AG20443 (cell line): ENCODE measurements around the gene EPHA8.

Experiments used
- DNase-seq: peaks from one replicate; pipeline ENCODE4 v3.0.0; 2012; ENCODE audit warnings: low spot score, mixed read lengths

EPHA8 gene

GRCh38 chr1:22618056-22618455, 54.8 kb downstream of the EPHA8 start:
- DNase-seq = no peak

- no peak for DNase-seq
These were observed 56.0 kb downstream of the EPHA8 start for GRCh38 chr1:22619252-22619651.

GRCh38 chr1:22619798-22620197, 56.5 kb downstream of the EPHA8 start:
- DNase-seq = no peak

- DNase-seq = no peak
These were observed 58.5 kb downstream of the EPHA8 start for GRCh38 chr1:22621761-22622160.

GRCh38 chr1:22625262-22625925, 62.1 kb downstream of the EPHA8 start:
- no peak for DNase-seq

GRCh38 chr1:22626237-22627157, 63.2 kb downstream of the EPHA8 start:
- DNase-seq = no peak

GRCh38 chr1:22627331-22627730, 64.0 kb downstream of the EPHA8 start:
- no peak for DNase-seq

GRCh38 chr1:22628698-22629444, 65.6 kb downstream of the EPHA8 start:
- DNase-seq = no peak

GRCh38 chr1:22629886-22630285, 66.6 kb downstream of the EPHA8 start:
- no peak for DNase-seq

GRCh38 chr1:22633697-22634463, 70.6 kb downstream of the EPHA8 start:
- DNase-seq = no peak

GRCh38 chr1:22635436-22635835, 72.1 kb downstream of the EPHA8 start:
- no peak for DNase-seq

- no peak for DNase-seq
These were observed 73.1 kb downstream of the EPHA8 start, which contains the start of gene C1QA for GRCh38 chr1:22636353-22636752. TSS of gene C1QA (plus strand) at chr1:22636628. CDS start at chr1:22637617, 989 bp downstream.

- no peak for DNase-seq
These were observed 73.6 kb downstream of the EPHA8 start for GRCh38 chr1:22636927-22637326.

GRCh38 chr1:22637907-22638445, 74.7 kb downstream of the EPHA8 start:
- DNase-seq = no peak

GRCh38 chr1:22638476-22639234, 75.4 kb downstream of the EPHA8 start:
- DNase-seq = no peak

- peak; percentile 71 for DNase-seq
These were observed 76.0 kb downstream of the EPHA8 start for GRCh38 chr1:22639286-22639685.

- DNase-seq = no peak
These were observed 78.0 kb downstream of the EPHA8 start for GRCh38 chr1:22641247-22641646.

- peak; percentile 92 for DNase-seq
These were observed 78.8 kb downstream of the EPHA8 start for GRCh38 chr1:22641906-22642636.

- DNase-seq = no peak
These were observed 80.1 kb downstream of the EPHA8 start, which contains the start of gene C1QC for GRCh38 chr1:22643381-22643780. TSS of gene C1QC (plus strand) at chr1:22643633. CDS start at chr1:22644024, 391 bp downstream.

GRCh38 chr1:22643928-22644327, 80.6 kb downstream of the EPHA8 start:
- no peak for DNase-seq
